AG04450 (cell line): Measurements from ENCODE around the gene HLA-DOB. TPM values are rescaled to one million over a fixed set of nuclear protein-coding genes. Genes with fewer than 3 reads are reported as not detected.

ENCODE experiments used
- CTCF ChIA-PET: fragments of 300-600, 350-600 bp; formaldehyde crosslinking; extraction: SDS; loops from one replicate; lab custom pipeline; 2022; ENCODE audit warnings: antibody characterized with exemption, inconsistent platforms; lab: Charles Lee
- POLR2A ChIA-PET: fragments of 350-600 bp; formaldehyde crosslinking; extraction: SDS; loops from one replicate; lab custom pipeline; 2021; ENCODE audit warnings: antibody characterized with exemption, inconsistent platforms; lab: Yijun Ruan, JAX
- DNase-seq: peaks from one replicate; pipeline ENCODE4 v3.0.0-alpha.2; 2011; ENCODE audit warnings: low read depth, low spot score
- H3K27ac ChIP-seq: one replicate; pipeline ENCODE4 v1.5.1; 2012; ENCODE audit warnings: low read depth, low read length, control low read depth
- H3K27me3 ChIP-seq: one replicate; pipeline ENCODE4 v1.6.0; 2012; ENCODE audit warnings: low read length; ENCODE audit not compliant: control insufficient read depth, insufficient read depth
- H3K4me3 ChIP-seq: 2 replicates; pipeline ENCODE4 v1.5.1; 2011; ENCODE audit warnings: mild to moderate bottlenecking, low read depth, low read length, control low read depth
- H3K9me3 ChIP-seq: 2 replicates; pipeline ENCODE4 v1.5.1; 2012; ENCODE audit warnings: low read length; ENCODE audit not compliant: control insufficient read depth, insufficient read depth
- CTCF ChIP-seq: IDR thresholded peaks from 2 replicates; pipeline ENCODE4 v1.5.1; 2011; ENCODE audit warnings: low read depth, low read length, control low read depth, inconsistent platforms
- polyA plus RNA-seq: library from polyadenylated mRNA; depleted of rRNA; stranded (reverse); fragments of >200 nt; gene quantifications from 2 replicates; pipeline ENCODE4 v1.2.3, GENCODE V29; 2011; rRNA removed

The HLA-DOB gene
- polyA plus RNA-seq, 1 experiment: not detected

- no peak for DNase-seq
- Histone ChIP-seq H3K9me3 (no peaks in the 10 kb centered on the region), H3K4me3 (no peak overlapping the region), H3K27ac (no peak overlapping the region), H3K27me3 (peaks cover 2% of the 10 kb centered on the region)
- ChIA-PET CTCF (interaction anchor here (1.0 kb wide), 1 partner anchor 13 kb away, joined by 3 read pairs; no protein-coding TSS in a partner anchor), POLR2A (no interaction called here)
- TF ChIP-seq CTCF: no peak
Observed at GRCh38 chr6:32772656-32773055, 44.1 kb downstream of the HLA-DOB start.

GRCh38 chr6:32764048-32764447 is 52.8 kb downstream of the HLA-DOB start:
- ChIA-PET POLR2A (no interaction called here), CTCF (no interaction called here)
- no peak overlapping the region for H3K4me3 ChIP-seq
- no peak overlapping the region for H3K27ac ChIP-seq
- TF ChIP-seq CTCF: no peak
- peaks cover 8% of the 10 kb centered on the region for H3K27me3 ChIP-seq
- H3K9me3 ChIP-seq: no peaks in the 10 kb centered on the region
- DNase-seq: no peak

- Histone ChIP-seq H3K4me3 (no peak within 1 kb of the TSS), H3K27me3 (peaks cover 8% of the 10 kb centered on the region), H3K27ac (no peak within 1 kb of the TSS), H3K9me3 (no peaks in the 10 kb centered on the region)
- CTCF ChIA-PET: no interaction called here
- no peak for DNase-seq
- POLR2A ChIA-PET: no interaction called here
- TF ChIP-seq CTCF: no peak
Observed at GRCh38 chr6:32763421-32763820, 53.4 kb downstream of the HLA-DOB start, which contains the start of gene HLA-DQB2. HLA-DQB2 (minus strand) TSS chr6:32763532; CDS start chr6:32763470, 62 bp downstream.

Other genes with a start within 250 kb of the HLA-DOB start
- not detected in 2 replicates for gene HLA-DRB1, start 227.2 kb downstream of the HLA-DOB start, polyA plus RNA-seq
- not detected in 2 replicates for gene HLA-DQA1, start 179.6 kb downstream of the HLA-DOB start, polyA plus RNA-seq
- not detected in 2 replicates for gene HLA-DQB1, start 150.3 kb downstream of the HLA-DOB start, polyA plus RNA-seq
- not detected in 2 replicates for gene HLA-DQA2, start 75.6 kb downstream of the HLA-DOB start, polyA plus RNA-seq
- not detected in 2 replicates for gene HLA-DQB2, start 53.5 kb downstream of the HLA-DOB start, polyA plus RNA-seq
- gene TAP2, start 21.7 kb upstream of the HLA-DOB start, polyA plus RNA-seq: 15.3 and 15.4 TPM in 2 replicates
- 62.0 and 70.0 TPM in 2 replicates for gene PSMB8, start 27.0 kb upstream of the HLA-DOB start, polyA plus RNA-seq
- 38.6 and 43.6 TPM in 2 replicates for gene TAP1, start 36.7 kb upstream of the HLA-DOB start, polyA plus RNA-seq
- gene PSMB9, start 37.2 kb upstream of the HLA-DOB start, polyA plus RNA-seq: 34.8 and 38.4 TPM in 2 replicates
- 0.07 and 0.12 TPM in 2 replicates for gene HLA-DMB, start 124.0 kb upstream of the HLA-DOB start, polyA plus RNA-seq
- gene HLA-DMA, start 136.1 kb upstream of the HLA-DOB start, polyA plus RNA-seq: 7.1 and 8.2 TPM in 2 replicates
- 110 and 138 TPM in 2 replicates for gene BRD2, start 151.6 kb upstream of the HLA-DOB start, polyA plus RNA-seq
- gene HLA-DOA, start 192.6 kb upstream of the HLA-DOB start, polyA plus RNA-seq: 0.02 TPM in 1 of 2 replicates, not detected in the other